Measurements from ENCODE around the gene KLF9.

KLF9 gene

DNA sequence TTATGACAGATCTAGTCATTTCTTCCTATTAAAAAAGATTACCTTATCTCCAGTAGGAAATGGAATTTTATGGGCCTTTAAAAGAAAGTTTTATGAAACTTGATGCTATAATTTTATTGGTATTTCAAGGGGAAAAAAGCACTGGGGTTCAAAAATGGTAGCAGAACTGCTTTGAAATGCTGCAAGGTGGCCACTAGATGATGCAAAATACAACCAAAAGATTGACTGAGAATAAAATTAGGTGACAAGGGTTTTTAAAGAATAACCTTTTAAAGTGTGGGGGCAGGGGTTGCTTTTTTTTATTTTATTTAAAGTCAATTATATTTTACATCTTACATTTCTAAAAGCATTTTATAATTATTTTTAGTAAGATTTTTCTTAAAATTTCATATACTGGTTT lies 61.7 kb downstream of the KLF9 start:
- peak in 3 of 4 experiments; percentile 10 to 40 (median 25) for DNase-seq

DNA sequence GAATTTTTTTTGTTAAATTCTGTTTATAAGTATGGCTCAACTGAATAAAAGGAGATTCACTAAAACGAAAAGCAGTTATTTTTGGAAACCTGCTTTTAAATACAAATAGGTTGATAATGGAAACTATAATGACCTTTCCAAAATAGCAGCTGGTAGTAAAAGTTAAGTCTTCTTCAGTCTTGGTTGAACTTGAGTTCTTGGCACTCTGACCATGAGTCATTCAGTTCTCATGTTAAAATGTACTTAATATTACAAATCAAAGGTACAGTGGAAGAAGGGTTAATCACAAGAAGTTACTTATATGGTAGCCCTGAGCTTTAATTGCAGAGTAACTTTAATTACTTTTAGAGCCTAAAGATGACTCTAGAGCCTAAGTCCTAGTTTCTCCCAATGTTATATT lies 62.1 kb downstream of the KLF9 start:
- DNase-seq = peak in 1 of 4 experiments; percentile 9

DNA sequence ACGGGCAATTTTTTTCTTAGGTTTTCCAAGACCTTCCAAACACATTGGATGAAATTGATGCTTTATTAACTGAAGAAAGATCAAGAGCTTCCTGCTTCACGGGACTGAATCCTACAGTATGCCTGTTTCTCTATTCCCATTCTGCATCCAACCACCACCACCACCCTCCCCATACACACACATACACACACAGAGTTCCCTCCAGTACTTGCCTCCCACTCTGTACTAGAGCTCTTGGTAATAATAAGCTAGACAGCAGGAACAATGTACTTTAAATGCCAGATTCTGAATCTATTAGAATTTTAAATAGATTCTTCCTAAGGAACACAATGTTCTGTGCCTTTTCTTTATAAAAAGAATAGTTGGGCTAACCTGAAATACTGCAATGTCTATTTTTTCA lies 67.4 kb downstream of the KLF9 start:
- no peak for DNase-seq

- DNase-seq = peak in 2 of 4 experiments; percentile 60 to 75
Measured at GRCh38 chr9:70340572-70340971, 73.9 kb downstream of the KLF9 start.

Data from suppressor macrophage (primary cell).